Karpas-422 (cell line): ENCODE results near the gene RASGRF1. TPM values are rescaled to one million over a fixed set of nuclear protein-coding genes. Genes with fewer than 3 reads are reported as not detected.

Experiments used
- DNase-seq: peaks from one replicate; pipeline ENCODE4 v3.0.0-alpha.2; 2015
- H2AFZ ChIP-seq: fragments of 200-600 bp; sonication (generic); 2 replicates; pipeline ENCODE4 v1.6.1; 2014; ENCODE audit warnings: antibody characterized with exemption, low read length, mixed read lengths
- H3K27ac ChIP-seq: fragments of 200-600 bp; sonication (generic); 2 replicates; pipeline ENCODE4 v1.5.1; 2014; ENCODE audit warnings: mild to moderate bottlenecking, low read length, moderate library complexity
- H3K27me3 ChIP-seq: fragments of 200-600 bp; sonication (generic); 2 replicates; pipeline ENCODE4 v1.6.1; 2014; ENCODE audit warnings: low read length, mixed read lengths
- H3K36me3 ChIP-seq: fragments of 200-600 bp; sonication (generic); 2 replicates; pipeline ENCODE4 v1.6.1; 2014; ENCODE audit warnings: low read length, mixed read lengths; ENCODE audit not compliant: insufficient read depth
- H3K4me1 ChIP-seq: fragments of 200-600 bp; sonication (generic); 2 replicates; pipeline ENCODE4 v1.6.1; 2014; ENCODE audit warnings: mild to moderate bottlenecking, low read length, mixed read lengths
- H3K4me2 ChIP-seq: fragments of 200-600 bp; sonication (generic); 2 replicates; pipeline ENCODE4 v1.6.1; 2014; ENCODE audit warnings: low read length, low read depth, mild to moderate bottlenecking; ENCODE audit not compliant: poor library complexity, severe bottlenecking
- H3K4me3 ChIP-seq: fragments of 200-600 bp; sonication (generic); 2 replicates; pipeline ENCODE4 v1.5.1; 2014; ENCODE audit warnings: mild to moderate bottlenecking, antibody characterized with exemption, low read length, mixed read lengths
- H3K79me2 ChIP-seq: fragments of 200-600 bp; sonication (generic); 2 replicates; pipeline ENCODE4 v1.6.1; 2014; ENCODE audit warnings: mild to moderate bottlenecking, low read length, mixed read lengths
- H3K9ac ChIP-seq: fragments of 200-600 bp; sonication (generic); 2 replicates; pipeline ENCODE4 v1.6.0; 2014; ENCODE audit warnings: low read length
- H3K9me2 ChIP-seq: fragments of 200-600 bp; sonication (generic), shearing (Covaris generic); replicated peaks from 2 replicates; pipeline ENCODE4 v1.6.0; 2014; ENCODE audit warnings: mild to moderate bottlenecking, low read length, moderate library complexity; ENCODE audit not compliant: insufficient read depth
- H3K9me3 ChIP-seq: fragments of 300-700, 200-600 bp; sonication (generic); 2 replicates; pipeline ENCODE4 v1.6.1; 2014; ENCODE audit warnings: low read length, mixed read lengths
- H4K20me1 ChIP-seq: fragments of 200-600 bp; sonication (generic); 2 replicates; pipeline ENCODE4 v1.6.1; 2014; ENCODE audit warnings: mild to moderate bottlenecking, antibody characterized with exemption, low read length, low read depth; ENCODE audit not compliant: insufficient read depth
- total RNA-seq: library from RNA; depleted of rRNA; stranded (reverse); fragments of >200 nt; shearing (Covaris generic); gene quantifications from 2 replicates; pipeline ENCODE4 v1.2.3, GENCODE V29; 2014; ENCODE audit warnings: low replicate concordance

The RASGRF1 gene
- total RNA-seq, 1 experiment from 2014 or later: 10.5 TPM

- H3K27me3 ChIP-seq: no peaks in the 10 kb centered on the region
- H3K4me3 ChIP-seq: no peak overlapping the region
- no peaks in the 10 kb centered on the region for H3K79me2 ChIP-seq
- no peak overlapping the region for H2AFZ ChIP-seq
- H3K9me3 ChIP-seq: no peaks in the 10 kb centered on the region
- peaks cover 3% of the 10 kb centered on the region for H3K36me3 ChIP-seq
- H3K4me1 ChIP-seq: no peaks in the 10 kb centered on the region
- H3K9me2 ChIP-seq: no peaks in the 10 kb centered on the region
- no peak overlapping the region for H3K27ac ChIP-seq
- no peaks in the 10 kb centered on the region for H4K20me1 ChIP-seq
- H3K4me2 ChIP-seq: no peak overlapping the region
- H3K9ac ChIP-seq: no peak overlapping the region
- no peak for DNase-seq
These were observed 165.4 kb downstream of the RASGRF1 start for GRCh38 chr15:78925076-78925624.

GRCh38 chr15:78923480-78924360 lies 166.9 kb downstream of the RASGRF1 start:
- Histone ChIP-seq H3K4me3 (no peak overlapping the region), H3K4me2 (no peak overlapping the region), H2AFZ (no peak overlapping the region), H3K27ac (no peak overlapping the region), H3K79me2 (no peaks in the 10 kb centered on the region), H3K9ac (no peak overlapping the region), H3K36me3 (peaks cover 7% of the 10 kb centered on the region), H3K4me1 (no peaks in the 10 kb centered on the region), H3K9me3 (no peaks in the 10 kb centered on the region), H3K27me3 (no peaks in the 10 kb centered on the region), H3K9me2 (no peaks in the 10 kb centered on the region), H4K20me1 (no peaks in the 10 kb centered on the region)
- no peak for DNase-seq

- no peak for DNase-seq
- no peaks in the 10 kb centered on the region for H3K9me2 ChIP-seq
- no peaks in the 10 kb centered on the region for H3K9me3 ChIP-seq
- H3K4me2 ChIP-seq: no peak overlapping the region
- no peaks in the 10 kb centered on the region for H4K20me1 ChIP-seq
- H3K27me3 ChIP-seq: no peaks in the 10 kb centered on the region
- no peaks in the 10 kb centered on the region for H3K4me1 ChIP-seq
- no peak overlapping the region for H3K27ac ChIP-seq
- no peaks in the 10 kb centered on the region for H3K79me2 ChIP-seq
- no peak overlapping the region for H3K9ac ChIP-seq
- no peak overlapping the region for H2AFZ ChIP-seq
- peaks cover 11% of the 10 kb centered on the region for H3K36me3 ChIP-seq
- no peak overlapping the region for H3K4me3 ChIP-seq
These were observed 167.6 kb downstream of the RASGRF1 start for GRCh38 chr15:78923015-78923414.

GRCh38 chr15:78922527-78922926 lies 168.1 kb downstream of the RASGRF1 start:
- H3K36me3 ChIP-seq: peaks cover 14% of the 10 kb centered on the region
- H3K4me1 ChIP-seq: no peaks in the 10 kb centered on the region
- no peaks in the 10 kb centered on the region for H3K9me2 ChIP-seq
- H3K9ac ChIP-seq: no peak overlapping the region
- no peak overlapping the region for H3K27ac ChIP-seq
- no peak overlapping the region for H3K4me2 ChIP-seq
- no peak overlapping the region for H2AFZ ChIP-seq
- no peak for DNase-seq
- H4K20me1 ChIP-seq: no peaks in the 10 kb centered on the region
- H3K79me2 ChIP-seq: no peaks in the 10 kb centered on the region
- H3K27me3 ChIP-seq: no peaks in the 10 kb centered on the region
- no peak overlapping the region for H3K4me3 ChIP-seq
- no peaks in the 10 kb centered on the region for H3K9me3 ChIP-seq

GRCh38 chr15:78921940-78922339 lies 168.6 kb downstream of the RASGRF1 start:
- H3K36me3 ChIP-seq: peaks cover 15% of the 10 kb centered on the region

GRCh38 chr15:78921517-78921916 lies 169.1 kb downstream of the RASGRF1 start:
- no peaks in the 10 kb centered on the region for H3K9me3 ChIP-seq
- H3K9me2 ChIP-seq: no peaks in the 10 kb centered on the region
- H3K79me2 ChIP-seq: no peaks in the 10 kb centered on the region
- H3K9ac ChIP-seq: no peak overlapping the region
- H3K27me3 ChIP-seq: no peaks in the 10 kb centered on the region
- H3K4me2 ChIP-seq: no peak overlapping the region
- H3K27ac ChIP-seq: no peak overlapping the region
- H3K4me3 ChIP-seq: no peak overlapping the region
- no peaks in the 10 kb centered on the region for H3K4me1 ChIP-seq
- H3K36me3 ChIP-seq: peaks cover 15% of the 10 kb centered on the region
- H4K20me1 ChIP-seq: no peaks in the 10 kb centered on the region
- H2AFZ ChIP-seq: no peak overlapping the region
- DNase-seq: no peak

More at GRCh38 chr15:78921940-78922339, 168.6 kb downstream of the RASGRF1 start:
- no peaks in the 10 kb centered on the region for H3K27me3 ChIP-seq
- no peak overlapping the region for H3K4me2 ChIP-seq
- H3K9ac ChIP-seq: no peak overlapping the region
- H3K4me3 ChIP-seq: no peak overlapping the region
- no peaks in the 10 kb centered on the region for H3K9me3 ChIP-seq
- no peak overlapping the region for H3K27ac ChIP-seq
- no peaks in the 10 kb centered on the region for H3K79me2 ChIP-seq
- no peak overlapping the region for H2AFZ ChIP-seq
- DNase-seq: no peak
- no peaks in the 10 kb centered on the region for H3K4me1 ChIP-seq
- no peaks in the 10 kb centered on the region for H4K20me1 ChIP-seq
- H3K9me2 ChIP-seq: no peaks in the 10 kb centered on the region

GRCh38 chr15:78917888-78918287 lies 172.7 kb downstream of the RASGRF1 start:
- DNase-seq: no peak
- Histone ChIP-seq H3K4me2 (no peak overlapping the region), H3K9me2 (no peaks in the 10 kb centered on the region), H3K79me2 (no peaks in the 10 kb centered on the region), H3K4me3 (no peak overlapping the region), H3K9ac (no peak overlapping the region), H3K4me1 (no peaks in the 10 kb centered on the region), H2AFZ (no peak overlapping the region), H4K20me1 (no peaks in the 10 kb centered on the region), H3K27me3 (no peaks in the 10 kb centered on the region), H3K36me3 (peaks cover 15% of the 10 kb centered on the region; the same call in 1 of the 2 replicates), H3K27ac (no peak overlapping the region), H3K9me3 (no peaks in the 10 kb centered on the region)

- no peak overlapping the region for H3K4me2 ChIP-seq
- no peaks in the 10 kb centered on the region for H3K9me3 ChIP-seq
These were observed 174.5 kb downstream of the RASGRF1 start for GRCh38 chr15:78916088-78916487.

More at GRCh38 chr15:78916088-78916487, 174.5 kb downstream of the RASGRF1 start:
- H4K20me1 ChIP-seq: no peaks in the 10 kb centered on the region
- H3K9ac ChIP-seq: no peak overlapping the region
- no peaks in the 10 kb centered on the region; the same call in 1 of the 2 replicates for H3K79me2 ChIP-seq
- H2AFZ ChIP-seq: no peak overlapping the region
- H3K4me1 ChIP-seq: no peaks in the 10 kb centered on the region
- H3K4me3 ChIP-seq: no peak overlapping the region
- no peak overlapping the region for H3K27ac ChIP-seq
- H3K9me2 ChIP-seq: no peaks in the 10 kb centered on the region
- H3K36me3 ChIP-seq: peaks cover 19% of the 10 kb centered on the region; the same call in 1 of the 2 replicates
- no peak for DNase-seq
- H3K27me3 ChIP-seq: no peaks in the 10 kb centered on the region
